GM21576 (cell line): ENCODE measurements around the gene CSTF1.
"Not testable (repeated sequence)": the region's sequence is repeated elsewhere in the genome, so short reads cannot be mapped to it uniquely, and the experiment has no call there.

ENCODE experiments used
- ATAC-seq: cut with Tn5 transposase; IDR thresholded peaks from one replicate; pipeline ENCODE4 v1.9.1; 2021; ENCODE audit warnings: mild to moderate bottlenecking, moderate library complexity; ENCODE audit not compliant: unreplicated experiment

Gene CSTF1

DNA sequence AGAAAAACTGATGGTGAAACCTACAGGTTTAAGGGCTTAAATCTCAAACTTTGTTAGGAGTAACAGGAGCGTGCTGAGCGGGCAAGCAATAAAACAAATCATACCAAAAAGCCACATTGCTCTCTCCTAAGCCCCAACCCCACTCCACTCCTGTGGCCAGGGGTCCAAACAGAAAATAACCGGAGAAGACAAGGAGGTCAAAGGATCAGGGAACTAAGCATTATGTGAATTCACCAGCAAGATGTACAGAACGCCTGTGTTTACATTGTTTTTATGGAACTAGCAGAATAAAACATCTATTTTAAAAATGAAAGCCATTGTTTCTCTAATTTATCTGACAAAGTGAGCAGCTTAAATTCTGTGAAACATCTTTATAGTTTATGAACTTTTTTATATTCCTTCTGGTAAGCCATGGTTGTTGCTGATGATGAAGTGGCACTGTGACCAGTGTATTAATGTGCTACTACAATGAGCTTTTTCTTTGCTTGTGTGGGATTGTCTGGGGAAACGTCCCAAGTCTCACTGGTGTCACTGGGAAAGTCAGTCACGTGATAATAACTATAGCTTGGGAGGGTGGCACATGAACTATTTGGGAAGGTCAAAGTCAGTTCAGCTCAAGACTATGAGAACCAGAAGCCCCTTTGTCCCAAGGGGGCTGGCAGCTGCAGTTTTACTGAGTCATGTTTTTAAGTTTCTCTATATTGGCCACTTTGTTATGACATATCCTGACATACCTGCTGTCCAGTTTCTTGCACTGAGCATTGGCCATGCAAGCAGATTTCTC, 23.9 kb upstream of the CSTF1 start:
- ATAC-seq, result no peak

DNA sequence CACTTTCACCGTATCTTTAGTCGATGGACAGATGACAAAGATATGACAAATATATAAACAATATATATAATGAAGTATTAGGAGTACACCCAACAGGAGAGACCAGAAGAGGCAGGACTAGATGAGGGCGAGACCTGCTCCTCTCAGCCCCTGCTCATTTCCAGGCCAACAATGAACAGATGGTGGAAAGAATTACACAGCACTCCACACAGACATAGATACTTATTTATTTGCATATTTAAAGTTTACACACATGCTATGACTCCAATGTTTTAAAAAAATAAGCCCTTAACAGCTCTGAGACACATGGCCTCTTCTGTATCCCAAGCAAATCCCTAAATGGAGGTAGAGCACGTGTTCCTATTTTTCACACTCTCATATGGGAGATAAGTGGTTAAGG, 23.3 kb upstream of the CSTF1 start:
- no peak for ATAC-seq

DNA sequence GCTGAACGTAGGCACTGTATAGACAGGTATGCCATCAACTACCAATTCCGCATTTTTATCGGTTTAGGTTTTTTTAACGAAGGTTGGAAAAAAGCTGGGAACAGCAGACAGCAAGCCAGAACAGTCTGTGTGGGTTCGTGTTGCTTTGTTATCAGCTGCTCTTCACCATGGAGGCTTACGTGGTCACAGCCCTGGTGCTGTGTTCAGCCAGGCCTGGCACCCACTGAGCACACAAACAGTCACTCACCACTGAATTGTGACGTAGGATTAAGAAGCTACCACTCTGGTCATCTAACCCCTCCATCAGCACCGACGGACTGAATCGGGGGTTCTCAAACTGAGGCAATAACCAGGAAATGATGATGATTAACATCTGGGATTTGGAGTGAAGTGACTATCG, 20.5 kb upstream of the CSTF1 start:
- no peak for ATAC-seq

DNA sequence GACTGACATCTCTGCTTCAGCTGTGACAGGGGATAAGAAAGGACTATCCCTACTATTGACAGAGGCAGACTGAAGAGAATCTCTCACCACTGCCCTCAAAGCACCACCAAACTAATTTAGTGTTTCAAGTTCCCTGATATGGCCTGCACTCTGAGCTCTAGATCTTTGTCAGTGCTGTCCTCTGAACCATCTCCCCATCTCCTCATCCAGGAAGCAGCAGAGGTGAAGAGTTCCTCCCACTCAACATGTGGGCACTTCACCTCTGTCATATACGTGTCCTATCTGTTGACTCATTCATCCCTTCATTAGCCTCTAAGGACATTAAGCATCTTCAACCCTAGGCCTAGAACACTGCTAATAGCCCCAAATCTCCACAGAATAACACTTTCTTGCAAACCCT, 19.6 kb upstream of the CSTF1 start:
- ATAC-seq, result no peak

DNA sequence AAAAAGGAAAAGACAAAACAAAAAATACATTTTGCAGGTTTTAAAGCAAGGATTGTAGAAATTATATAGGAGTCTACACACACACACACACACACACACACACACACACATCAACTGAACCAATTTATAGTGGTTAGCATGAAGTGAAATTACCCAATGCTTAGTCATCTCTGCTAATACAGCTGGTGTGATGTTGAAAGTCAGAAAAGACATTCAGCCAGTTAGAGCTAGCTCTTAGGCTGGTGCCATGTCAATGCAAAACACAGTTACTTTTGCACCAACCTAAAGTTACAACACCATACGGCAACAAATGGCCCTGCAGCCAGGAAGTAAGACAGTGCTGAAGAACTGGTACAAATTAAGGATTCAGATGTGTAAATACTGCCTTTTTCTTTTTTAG, 18.5 kb upstream of the CSTF1 start:
- ATAC-seq, result no peak

DNA sequence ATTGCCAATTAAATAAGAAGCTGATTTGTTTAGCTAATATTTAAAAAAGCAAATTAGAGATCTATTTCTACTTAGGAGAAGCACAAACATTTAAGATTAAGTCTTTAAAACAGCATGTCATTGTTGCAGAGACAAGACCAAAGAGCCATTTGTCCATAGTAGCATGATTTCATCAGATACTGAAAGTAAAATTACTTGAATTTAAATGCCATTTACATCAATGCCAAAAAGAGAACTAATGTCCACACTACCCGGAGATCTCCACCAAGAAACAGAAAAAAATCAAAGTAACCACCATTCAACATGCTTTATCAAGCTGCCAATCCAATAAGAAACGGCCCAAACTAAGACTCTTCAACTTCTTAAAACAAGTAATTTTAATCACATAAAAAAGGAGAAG, 16.1 kb upstream of the CSTF1 start:
- ATAC-seq, result no peak

DNA sequence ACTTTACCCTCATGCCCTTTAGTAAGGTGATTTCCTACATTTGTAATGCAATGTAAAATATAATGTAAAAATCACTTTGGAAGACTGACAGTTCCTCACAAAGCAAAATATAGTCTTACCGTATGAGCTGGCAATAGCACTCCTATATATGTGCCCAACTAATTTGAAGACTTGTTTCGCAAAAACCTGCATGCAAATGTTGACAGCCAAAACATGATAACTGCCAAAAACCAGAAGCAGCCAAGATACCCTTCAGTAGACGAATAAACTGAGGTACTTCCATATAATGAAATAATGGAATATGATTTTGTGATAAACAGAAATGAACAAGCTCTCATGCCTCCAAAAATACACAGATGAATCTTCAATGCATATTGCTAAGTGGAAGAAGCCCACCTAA, 14.1 kb upstream of the CSTF1 start:
- ATAC-seq, result no peak

DNA sequence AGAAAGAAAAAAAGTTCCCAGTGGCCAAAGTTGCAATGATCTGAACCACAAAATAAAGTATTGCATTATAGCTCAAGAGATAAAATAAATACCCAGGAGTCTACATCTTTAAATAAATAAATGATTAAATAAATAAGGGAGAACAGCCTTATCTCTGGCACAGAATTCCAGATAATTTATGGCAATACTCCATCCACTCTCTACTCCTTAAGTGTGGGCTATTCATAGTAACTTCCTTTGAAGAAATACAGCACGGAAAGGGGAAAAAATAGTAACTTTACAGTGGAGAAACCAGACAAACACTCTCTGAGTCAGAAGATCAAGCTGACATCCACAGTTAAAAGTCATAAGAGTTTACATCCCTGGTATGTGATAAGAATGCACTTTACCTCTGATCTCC, 12.1 kb upstream of the CSTF1 start:
- no peak for ATAC-seq

DNA sequence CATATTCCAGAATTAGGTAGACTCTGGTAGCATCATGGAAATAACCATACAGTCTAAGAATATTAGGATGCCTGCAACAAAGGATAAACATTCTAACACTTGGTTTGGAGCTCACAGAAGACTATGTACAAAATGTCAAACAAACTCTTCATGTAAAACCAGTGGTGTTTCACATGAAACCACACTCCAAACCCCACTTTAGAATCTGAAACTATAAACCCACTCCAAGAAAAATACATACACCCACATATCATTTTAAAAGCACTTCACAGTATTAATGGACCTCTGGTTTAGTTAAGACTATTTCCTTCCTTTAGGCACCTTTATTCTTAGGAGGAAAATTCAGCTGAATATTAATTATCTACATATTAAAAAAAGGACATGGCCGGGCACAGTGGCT, 10.9 kb upstream of the CSTF1 start:
- ATAC-seq, result no peak

DNA sequence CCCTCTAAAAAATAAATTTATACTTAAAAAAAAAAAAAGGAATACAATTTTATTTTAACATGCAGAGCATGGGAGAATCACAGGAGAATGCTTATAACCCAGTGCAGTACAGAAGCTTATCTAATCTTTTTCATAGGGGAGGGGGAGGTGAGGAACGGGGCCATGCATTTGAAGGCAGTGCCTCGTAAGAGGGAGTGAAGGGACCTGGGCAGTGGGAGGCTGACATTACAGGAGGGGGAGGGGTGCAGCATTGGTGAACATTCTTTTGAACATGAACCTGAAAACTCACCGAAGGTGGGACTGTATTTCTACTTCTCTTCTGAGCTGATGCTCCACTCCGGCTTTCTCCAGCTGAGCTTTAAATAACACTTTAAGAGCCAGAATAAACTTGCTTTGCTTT, 9.7 kb upstream of the CSTF1 start:
- ATAC-seq, result no peak

DNA sequence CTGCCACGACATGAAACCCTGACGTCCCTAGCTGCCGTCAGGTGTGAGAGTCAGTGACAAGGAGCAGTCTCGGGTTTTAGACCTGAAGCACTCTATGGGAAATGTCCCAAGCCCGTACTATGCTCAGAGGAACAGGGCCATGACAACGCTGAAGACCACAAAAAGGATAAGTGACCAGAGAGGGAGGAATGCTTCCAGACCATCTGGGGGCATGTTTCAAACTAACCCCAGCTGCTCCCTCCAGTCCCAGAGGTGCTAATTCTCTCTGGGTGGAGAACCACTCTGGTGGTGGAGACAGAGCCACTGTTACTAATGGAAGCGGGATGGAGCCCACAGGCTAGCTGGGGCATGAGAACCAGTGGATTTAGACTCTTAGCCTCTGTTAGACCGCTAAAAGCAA, 9.1 kb upstream of the CSTF1 start:
- no peak for ATAC-seq

DNA sequence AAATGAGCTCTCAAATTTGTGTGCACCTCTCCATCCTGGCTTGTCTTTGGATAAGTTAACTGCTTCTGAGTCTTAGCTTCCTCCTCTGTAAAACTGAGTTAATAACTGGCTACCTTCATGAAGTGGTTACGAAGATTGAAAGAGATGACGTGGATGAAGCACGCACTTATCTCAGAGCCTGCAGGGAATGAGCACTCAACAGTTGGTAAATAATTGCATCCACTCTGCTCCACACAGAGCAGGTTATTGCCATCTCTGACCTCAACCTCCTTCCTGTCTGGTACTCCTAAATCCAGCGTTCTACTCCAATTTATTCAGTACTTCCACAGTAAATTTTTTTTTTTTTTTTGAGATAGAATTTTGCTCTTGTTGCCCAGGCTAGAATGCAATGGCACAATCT, 7.3 kb upstream of the CSTF1 start:
- no peak for ATAC-seq

DNA sequence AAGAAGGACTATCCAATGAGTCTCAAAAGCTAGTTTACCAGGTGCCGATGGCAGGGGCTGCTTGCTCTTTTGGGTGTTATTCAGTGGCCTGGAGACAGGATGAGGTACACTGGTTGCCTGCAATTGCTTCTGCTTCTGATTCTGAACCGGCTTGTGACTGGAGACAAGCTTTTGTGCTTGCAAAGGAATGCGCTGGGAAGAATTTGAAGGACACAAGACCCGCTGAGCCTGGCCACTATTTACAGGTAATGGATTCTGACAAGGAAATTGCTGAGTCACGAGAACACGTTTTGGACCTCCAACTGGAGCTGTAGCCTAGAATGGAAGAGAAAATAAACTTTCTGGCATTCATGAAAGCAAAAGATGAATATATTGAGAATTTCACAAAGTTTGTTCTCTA, 6.2 kb upstream of the CSTF1 start:
- no peak for ATAC-seq

DNA sequence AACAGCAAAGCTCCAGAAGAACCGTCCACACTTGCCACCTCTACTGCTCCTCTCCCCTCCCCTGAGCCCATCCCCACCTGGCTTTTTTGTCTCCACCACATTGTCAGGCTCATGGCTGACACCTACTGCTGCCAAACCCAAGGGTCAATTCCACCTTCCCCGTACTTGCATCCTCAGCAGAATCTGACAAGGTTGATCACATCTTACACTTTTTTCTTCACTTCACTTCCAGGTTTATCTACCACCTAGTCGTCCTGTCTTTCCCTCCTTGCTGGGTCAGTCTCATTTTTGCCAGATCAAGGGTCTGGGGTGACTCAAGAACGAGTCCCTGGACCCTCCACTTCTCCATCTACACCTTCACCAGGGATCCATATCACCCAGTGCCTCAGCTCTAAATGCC, 3.6 kb upstream of the CSTF1 start:
- ATAC-seq, result no peak

DNA sequence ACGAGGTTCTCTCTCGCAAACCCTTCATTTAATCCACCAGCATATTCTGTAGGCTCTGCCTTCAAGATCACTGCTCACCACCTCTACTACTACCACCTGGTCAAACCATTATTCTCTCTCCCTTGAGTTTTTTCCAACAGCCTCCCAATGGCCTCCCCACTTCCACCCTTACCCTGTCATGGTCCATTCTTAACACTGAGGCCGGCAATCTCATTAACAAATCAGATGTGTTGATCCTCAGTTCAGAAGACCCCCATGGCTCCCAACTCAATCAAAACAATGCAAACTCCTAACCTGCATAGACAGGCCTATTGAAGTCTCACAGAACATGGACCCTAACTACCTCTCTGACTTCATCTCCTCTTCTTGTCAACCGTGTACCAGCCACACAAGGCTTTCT, 2.6 kb upstream of the CSTF1 start:
- ATAC-seq, result no peak

DNA sequence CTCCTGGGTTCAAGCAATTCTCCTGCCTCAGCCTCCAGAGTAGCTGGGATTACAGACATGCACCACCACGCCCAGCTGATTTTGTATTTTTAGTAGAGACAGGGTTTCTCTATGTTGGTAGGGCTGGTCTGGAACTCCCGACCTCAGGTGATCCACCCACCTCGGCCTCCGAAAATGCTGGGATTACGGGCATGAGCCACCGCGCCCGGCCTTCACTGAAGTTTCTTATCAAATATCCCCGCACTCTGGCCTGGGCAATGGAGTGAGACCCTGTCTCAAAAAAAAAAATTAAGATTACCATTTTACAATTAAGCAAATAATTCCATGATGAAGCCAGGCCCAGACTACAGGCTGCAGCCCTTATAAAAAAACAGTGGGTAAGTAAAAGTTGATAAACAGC, 2.0 kb upstream of the CSTF1 start:
- not testable (repeated sequence) for ATAC-seq

DNA sequence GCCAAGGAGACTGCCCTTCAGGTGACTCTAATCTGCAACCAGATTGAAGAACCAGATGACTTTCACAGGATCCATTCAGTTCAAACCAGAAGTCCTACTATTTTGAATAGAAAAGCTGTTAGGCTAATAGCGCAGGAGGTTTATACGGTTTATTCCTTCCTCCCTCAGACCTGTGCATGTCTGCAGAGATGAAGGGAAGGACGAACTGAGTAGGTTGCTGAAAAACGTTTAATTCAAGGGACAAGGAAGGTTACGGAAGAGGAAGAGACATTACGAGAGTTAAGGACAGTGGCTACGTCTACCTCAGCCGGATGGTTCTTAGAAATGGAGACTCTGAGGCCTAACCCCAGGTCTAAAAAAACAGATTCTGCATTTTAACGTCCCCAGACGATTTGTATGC, 1.4 kb upstream of the CSTF1 start:
- no peak for ATAC-seq

DNA sequence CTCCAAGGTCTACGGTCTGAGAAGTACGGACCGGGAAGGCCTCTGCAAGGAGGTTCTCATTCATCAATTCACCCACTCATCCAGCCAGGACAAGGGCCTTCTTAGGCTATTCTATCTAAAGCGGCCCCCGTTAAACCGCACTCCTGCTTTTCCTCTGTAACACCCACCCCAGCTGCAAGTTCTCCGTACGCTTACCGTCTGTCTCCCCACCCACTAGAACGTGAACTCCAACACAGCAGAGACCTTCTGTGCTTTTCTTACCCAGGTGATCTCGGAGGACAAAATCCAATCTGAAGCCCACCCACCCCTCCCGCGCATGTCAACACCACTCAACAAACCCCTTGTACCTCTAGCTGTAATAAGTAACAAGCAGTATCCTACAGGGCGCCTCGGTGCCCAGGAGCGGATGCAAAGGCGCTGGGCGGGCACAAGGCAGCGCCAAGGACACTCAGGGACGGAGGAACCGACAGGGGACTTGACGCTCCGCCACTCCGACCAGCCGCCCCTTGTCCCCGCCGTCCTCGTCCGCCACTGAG, 781 bp upstream of the CSTF1 start:
- peak; percentile 27 for ATAC-seq

DNA sequence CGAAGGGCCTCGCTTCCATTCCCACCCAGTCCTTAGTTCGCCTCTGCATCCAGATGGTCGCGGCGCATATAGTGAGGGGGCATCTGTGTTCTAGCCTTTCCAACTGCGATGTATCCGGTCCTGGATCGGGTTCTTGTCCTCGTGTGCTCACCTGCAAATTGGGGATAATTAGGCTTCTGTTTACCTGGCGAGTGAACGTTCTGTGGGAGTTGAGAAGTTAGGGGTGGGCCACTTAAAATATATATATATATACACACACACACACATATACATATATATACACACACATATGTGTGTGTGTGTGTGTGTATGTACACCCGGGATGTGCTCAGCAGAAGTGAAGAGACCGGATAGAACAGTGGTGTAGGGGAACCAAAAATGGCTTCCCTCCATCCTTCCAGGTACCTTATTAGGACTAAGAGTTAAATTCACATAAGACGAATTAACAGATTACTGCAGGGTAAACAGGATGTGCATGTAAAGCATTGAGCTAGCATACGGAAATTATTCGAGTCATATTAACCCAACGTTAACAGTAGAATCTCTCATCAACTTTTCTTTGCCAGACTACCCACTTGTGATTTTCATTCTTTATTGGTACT, 537 bp downstream of the CSTF1 start:
- no peak for ATAC-seq

DNA sequence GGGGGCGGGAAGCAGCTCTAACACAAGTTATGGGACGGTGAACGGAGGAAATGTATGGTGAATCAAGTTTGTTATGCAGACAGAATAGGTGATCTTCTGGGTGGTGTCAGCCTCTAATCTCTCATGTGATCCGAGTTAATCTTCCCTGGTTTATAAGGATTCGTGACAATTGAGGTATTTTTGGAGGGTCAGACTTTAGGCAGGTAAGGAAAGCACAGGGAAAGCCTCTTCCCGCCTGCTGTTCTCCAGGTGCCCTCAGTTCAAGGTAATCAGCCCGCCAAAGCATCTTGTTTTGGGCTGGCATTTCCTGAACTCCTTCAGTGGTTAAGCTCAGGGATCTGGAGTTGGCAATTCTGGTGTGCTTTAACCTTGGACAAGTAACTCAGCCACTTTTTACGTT, 1.2 kb downstream of the CSTF1 start:
- ATAC-seq, result no peak

DNA sequence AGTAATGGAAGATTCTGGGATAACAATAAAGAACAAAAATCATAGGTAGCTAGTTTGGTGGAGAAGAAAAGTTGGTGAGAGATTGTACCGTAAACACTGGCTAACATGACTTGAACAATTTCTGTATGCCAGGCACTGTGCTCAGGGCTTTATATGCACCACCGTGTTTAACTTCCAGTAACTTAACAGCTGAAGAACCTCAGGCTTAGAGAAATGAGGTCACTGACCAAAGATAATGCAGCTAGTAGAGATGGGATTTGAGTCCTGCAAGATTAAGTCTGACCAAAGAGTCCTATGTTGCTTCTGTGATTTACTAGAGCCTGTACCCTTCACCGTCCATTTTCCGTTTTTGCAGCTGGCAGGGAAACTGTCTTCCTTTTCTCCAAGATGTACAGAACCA, 2.7 kb downstream of the CSTF1 start:
- no peak for ATAC-seq

DNA sequence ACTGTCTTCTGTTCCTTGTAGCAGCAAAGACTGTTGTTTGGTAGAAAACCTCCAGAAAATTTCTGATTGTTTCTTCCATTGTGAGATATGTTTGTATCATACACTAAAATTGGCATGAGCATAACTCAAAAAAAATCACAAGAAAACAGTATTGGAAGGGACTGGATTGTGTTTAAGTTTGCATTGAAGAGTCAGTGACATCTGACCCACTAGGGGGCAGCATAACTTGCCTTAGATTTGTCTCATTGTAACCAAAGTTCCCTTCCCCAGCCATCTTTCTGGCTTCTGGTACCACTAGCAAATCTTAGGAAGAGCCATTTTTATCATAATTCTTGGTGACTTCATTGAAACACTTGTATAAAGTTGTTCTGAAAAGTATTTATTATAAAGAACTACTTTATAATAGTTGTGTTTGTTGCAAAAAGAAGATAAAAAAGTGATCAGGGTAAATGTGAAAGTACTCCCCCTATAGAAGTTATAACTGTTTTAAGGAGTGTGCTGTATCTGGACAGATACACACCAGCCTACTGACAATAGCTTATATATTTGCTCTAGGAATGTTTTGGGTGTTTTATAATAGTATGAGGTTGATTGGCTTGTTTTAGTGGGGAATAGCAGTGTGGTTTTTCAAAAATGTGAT, 7.7 kb downstream of the CSTF1 start:
- ATAC-seq, result peak; percentile 63
